HFF-Myc (cell line): ENCODE measurements around the gene CCDC192.

Experiments used
- DNase-seq: peaks from one replicate; pipeline ENCODE4 v3.0.0-alpha.2; 2011; ENCODE audit warnings: low read depth; ENCODE audit errors: extremely low read depth
- H3K4me3 ChIP-seq: replicated peaks from 2 replicates; pipeline ENCODE4 v1.5.1; 2011; ENCODE audit warnings: low read depth, mild to moderate bottlenecking, control low read depth, low read length
- CTCF ChIP-seq: IDR thresholded peaks from 2 replicates; pipeline ENCODE4 v1.5.1; 2012; ENCODE audit warnings: mild to moderate bottlenecking, low read depth, low read length, control low read depth; ENCODE audit errors: missing control alignments

The CCDC192 gene

GRCh38 chr5:127793879-127794278 lies 90.7 kb downstream of the CCDC192 start:
- no peak for TF ChIP-seq CTCF
- no peak overlapping the region for H3K4me3 ChIP-seq
- no peak for DNase-seq

GRCh38 chr5:127796211-127796610 lies 93.0 kb downstream of the CCDC192 start:
- H3K4me3 ChIP-seq, result no peak overlapping the region
- no peak for TF ChIP-seq CTCF
- DNase-seq, result no peak

GRCh38 chr5:127799293-127799905 lies 96.2 kb downstream of the CCDC192 start:
- no peak for TF ChIP-seq CTCF

GRCh38 chr5:127801751-127802476 lies 98.7 kb downstream of the CCDC192 start:
- no peak for DNase-seq
- no peak overlapping the region for H3K4me3 ChIP-seq
- no peak for TF ChIP-seq CTCF

More at GRCh38 chr5:127799293-127799905, 96.2 kb downstream of the CCDC192 start:
- H3K4me3 ChIP-seq, result no peak overlapping the region
- DNase-seq, result no peak

- no peak for TF ChIP-seq CTCF
Observed at GRCh38 chr5:127802477-127802865, 99.3 kb downstream of the CCDC192 start.

GRCh38 chr5:127804886-127805426 lies 101.8 kb downstream of the CCDC192 start:
- no peak for TF ChIP-seq CTCF
- no peak for DNase-seq

More at GRCh38 chr5:127802477-127802865, 99.3 kb downstream of the CCDC192 start:
- no peak for DNase-seq
- no peak overlapping the region for H3K4me3 ChIP-seq

More at GRCh38 chr5:127804886-127805426, 101.8 kb downstream of the CCDC192 start:
- H3K4me3 ChIP-seq, result no peak overlapping the region
